T follicular helper cell (primary cell): Measurements from ENCODE around the gene COL4A3.
"Not testable (repeated sequence)": the region's sequence is repeated elsewhere in the genome, so short reads cannot be mapped to it uniquely, and the experiment has no call there.

Experiments used
- DNase-seq: peaks from one replicate; pipeline ENCODE4 v3.0.0-alpha.2; 2020; ENCODE audit warnings: low read depth

Gene COL4A3

DNA sequence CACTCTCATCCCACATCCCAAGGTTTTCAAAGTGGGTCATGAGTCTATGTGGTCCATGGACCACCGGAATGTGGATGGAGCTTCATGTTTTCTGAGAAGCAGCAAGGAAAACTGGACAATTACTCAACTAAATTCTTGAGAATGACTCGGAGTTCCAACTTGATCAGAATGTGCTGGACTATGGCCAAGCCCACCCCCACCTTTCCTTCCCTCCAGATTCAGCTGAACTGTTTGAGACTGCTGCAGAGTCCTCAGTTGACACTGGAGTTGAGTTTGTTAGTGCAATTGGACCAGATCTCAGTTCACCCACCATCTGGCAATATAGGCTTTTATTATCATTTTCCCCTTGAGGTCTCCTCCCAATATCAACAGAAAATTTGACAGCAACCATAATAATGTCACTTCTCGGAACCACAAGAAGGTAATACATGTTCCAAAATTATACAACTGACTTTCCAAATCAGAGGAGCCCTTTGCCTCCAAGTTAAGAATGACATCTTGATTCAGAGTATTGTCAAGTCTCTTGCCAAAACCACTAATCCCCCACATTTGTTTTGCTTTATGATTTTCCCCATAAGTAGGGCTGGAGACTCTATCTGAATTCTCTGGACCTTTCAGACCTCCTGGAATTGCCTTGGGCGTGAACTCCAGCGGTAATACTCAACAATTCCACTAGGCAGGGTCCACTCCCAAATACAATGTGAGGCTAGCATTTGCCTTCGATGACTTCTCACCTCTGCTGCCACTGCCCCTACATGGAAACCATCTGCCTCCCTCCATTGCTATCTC is 9.2 kb upstream of the COL4A3 start:
- DNase-seq: no peak

DNA sequence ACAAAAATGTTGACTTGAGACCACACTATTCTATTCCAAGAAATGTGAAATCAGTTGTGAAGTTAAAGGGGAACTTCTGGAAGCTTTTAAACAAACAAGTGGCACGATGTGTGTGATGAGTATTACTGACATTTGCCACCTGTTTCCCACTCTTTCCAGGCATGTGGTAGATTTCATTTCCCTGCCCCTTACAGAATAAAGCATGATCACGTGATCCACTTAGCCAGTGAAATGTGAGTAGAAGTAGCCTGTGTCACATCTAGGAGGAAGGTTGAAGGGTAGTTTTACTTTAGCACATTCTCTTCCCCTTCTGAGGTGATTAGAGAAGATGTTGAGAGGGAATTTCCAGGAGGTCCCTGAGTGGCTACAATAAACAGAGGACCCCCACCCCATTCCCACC is 4.3 kb upstream of the COL4A3 start:
- DNase-seq: no peak

DNA sequence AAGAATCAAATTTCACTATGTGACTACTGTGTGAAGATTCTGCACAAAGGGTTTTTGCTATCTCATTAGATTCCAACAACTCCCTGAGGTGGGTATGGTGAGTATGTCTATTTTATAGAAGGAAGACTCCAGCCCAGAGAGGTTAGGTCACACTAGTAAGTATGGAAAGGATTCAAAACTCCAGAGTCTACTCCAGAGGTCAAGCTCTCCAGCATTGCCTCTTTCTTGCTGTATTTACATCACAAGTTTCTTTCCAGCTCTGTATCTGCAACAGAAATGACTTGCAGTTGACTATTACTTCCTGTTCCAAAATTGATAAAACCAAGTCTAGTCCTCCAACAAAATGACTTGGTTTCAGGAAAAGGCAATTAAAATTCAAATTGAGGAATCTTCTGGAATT is 2.5 kb upstream of the COL4A3 start:
- DNase-seq: no peak

DNA sequence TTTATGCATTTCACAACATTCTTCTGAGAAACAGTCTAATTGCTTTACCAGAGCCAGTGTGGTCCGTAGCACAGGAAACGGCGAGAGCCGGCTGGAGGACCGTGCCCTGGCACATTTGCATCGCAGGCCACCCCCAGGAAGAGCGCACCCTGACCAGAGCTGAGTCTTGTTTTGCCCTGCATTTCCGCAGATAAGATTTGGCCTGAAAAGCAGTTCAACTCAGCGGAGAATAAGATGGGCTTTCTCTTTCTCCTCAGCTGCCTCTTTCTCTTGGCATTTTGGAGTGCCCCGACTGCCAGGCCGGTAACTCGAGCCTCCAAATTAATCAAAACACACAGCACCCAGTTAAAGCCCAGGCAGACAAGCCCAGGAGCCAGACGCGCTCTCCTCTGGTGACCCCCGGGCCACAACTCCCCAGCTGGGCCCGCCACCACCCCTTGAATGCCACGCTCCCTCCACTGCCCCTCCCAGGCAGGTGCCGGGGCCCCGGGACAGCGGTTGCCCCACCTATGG is 883 bp upstream of the COL4A3 start:
- no peak for DNase-seq

DNA sequence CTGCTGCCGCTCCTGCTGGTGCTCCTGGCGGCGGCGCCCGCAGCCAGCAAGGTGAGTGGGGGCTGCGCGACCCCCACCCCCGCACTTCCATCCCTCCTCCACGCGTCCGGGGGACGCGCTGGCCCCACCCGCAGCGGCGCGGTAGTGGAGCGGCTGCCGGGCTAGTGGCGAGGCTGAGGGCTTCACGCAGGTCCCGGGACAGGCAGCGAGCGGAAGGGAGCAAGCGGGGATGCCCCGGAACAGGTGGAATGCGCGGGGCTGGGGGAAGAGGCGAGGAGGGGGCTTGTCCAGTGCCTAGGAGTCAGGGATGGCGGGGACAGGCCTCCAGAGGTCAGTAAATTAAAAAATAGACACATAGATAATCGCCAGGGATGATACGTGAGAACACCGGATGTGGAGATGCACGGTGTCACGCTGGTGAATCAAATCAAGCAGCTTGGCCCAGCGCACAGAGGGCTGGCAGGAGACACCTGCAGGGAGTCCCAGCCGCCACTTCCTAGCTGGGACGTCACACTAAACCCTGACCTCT is 403 bp downstream of the COL4A3 start:
- no peak for DNase-seq

DNA sequence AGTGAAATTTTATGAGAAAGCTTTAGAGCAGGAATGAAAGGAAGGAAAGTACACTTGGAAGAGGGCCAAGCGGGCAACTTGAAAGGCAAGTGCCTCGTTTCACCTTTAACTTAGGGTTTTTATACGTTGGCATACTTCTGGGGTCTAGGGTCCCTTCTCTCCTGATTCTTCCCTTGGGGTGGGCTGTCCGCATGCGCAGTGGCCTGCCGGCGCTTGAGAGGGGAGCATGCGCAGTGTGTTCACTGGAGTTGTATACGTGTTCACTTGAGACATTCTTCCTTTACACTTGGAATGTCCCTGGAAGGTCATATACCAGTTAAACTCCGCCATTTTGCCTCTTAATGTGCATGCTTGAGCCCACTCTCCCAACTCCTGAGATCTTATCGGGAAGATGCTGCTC is 7.4 kb downstream of the COL4A3 start:
- DNase-seq: not testable (repeated sequence)

GRCh38 chr2:227177592-227178336 is 13.3 kb downstream of the COL4A3 start:
- no peak for DNase-seq

- no peak for DNase-seq
These were observed 15.7 kb downstream of the COL4A3 start for GRCh38 chr2:227179988-227180685.

DNA sequence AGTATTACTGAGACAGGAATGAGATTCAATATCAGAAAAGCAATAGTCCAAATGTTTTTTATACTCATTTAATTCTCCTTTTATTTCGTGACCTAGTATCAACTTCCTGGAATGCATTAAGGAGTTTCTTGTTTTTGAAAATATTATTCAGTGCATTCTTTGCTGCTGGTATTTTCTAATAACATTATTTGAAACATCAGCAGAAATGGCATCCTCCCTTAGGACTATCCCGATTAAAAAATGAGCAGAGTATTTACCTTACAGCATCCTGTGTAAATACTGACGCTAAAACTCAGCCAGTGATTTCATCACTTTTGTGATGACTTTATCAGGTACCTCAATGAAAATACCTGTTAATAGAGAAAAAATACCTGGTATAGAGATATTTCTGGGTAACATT is 16.3 kb downstream of the COL4A3 start:
- no peak for DNase-seq

DNA sequence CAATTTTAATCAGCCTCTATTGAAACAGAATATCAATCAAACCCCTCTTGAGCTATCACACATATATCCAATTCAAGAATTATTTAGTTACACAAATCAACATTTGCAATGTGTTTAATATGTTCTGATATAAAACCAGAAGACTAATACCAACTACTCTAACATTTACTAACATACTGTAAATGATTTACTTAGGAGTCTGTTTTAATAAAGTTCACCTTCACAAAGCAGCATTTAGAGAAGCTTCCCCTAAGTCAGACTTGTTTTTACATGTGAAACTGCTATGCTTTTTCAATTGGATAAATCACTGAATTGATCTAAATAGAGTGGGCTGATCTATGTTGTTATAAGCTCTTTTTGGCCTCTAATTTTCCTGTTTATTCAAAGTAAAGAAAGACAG is 18.3 kb downstream of the COL4A3 start:
- no peak for DNase-seq

DNA sequence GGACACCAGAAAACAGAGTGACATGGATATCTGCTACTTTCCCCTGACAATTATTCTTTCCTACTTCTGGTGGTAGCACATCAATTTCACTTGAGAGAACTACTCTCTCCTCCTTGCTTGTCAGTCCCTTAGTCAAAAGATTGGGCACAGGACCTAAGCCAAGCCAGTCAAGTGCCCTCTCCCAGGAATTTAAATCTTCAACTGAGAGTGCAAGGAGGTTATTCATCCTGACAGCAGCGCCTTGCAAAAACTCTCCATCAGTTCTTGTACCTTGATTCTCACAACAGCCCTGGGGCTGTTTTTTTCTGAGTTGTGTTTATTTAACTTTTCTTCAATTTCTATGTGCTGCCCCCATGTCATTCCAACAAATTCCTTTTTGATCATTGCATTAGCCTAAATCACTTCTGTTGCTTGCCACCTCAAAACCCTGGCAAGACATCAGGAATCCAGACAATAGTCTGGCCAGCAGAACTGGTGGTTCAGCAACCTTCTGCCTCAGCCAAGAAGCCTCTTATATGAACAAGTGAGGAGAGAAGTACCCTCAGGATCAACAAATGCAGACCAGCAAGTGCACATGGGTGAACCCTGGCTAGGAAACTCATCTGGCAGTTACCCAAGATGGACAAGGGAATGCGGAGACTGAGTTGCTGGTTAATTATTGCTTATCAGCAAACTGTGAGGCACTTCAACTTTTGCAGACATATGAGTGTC is 19.4 kb downstream of the COL4A3 start:
- no peak for DNase-seq

DNA sequence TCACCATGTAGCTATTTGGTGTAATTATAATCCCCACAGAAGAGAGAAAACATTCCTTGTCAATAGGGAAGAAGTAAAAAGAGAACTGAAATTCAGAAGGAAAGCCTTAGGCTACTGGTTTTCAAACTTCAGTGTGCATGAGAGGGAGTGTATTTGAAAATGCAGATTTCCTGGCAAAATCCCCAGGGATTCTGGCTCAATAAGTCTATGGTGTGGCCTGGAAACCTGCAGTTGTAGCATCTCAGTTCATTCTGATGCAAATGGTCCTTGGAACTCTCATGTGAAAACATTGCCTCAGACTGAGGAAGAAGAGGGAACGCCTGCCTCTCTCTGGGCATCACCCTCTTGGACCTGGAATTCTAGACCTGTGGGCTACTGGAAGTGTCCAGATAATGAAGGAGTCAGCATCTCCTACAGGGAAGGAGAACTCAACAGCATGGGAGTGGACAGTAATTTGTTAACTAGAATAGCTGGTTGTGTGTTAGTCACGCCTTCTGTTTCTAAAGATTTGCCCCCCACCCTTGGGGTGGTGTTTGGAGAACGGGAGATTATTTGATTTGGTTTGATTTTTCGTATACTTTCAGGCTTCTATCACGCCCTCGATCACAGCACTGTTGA is 21.3 kb downstream of the COL4A3 start:
- no peak for DNase-seq

GRCh38 chr2:227186751-227187150 is 22.3 kb downstream of the COL4A3 start:
- no peak for DNase-seq

GRCh38 chr2:227188292-227188691 is 23.9 kb downstream of the COL4A3 start:
- DNase-seq: no peak

DNA sequence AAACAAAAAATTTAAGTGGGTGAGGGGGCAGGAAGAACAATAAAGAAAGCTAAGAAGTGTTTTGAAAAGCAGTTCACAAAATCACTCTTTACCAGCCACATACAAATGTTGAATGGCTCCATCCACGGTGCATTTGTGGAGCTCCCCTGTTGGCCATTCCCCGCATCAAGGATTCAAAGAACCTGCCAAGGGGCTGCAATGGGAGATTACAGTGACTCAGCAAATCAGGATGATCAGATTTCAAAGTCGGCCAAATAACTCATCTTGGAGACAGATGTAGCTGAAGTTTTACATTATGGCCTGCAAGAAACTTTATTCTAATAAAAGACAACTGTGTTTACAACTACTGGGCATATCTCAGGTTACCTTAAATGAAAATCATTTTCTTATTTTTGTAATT is 26.9 kb downstream of the COL4A3 start:
- DNase-seq: no peak

GRCh38 chr2:227192491-227192890 is 28.1 kb downstream of the COL4A3 start:
- no peak for DNase-seq

GRCh38 chr2:227194219-227194618 is 29.8 kb downstream of the COL4A3 start:
- no peak for DNase-seq

DNA sequence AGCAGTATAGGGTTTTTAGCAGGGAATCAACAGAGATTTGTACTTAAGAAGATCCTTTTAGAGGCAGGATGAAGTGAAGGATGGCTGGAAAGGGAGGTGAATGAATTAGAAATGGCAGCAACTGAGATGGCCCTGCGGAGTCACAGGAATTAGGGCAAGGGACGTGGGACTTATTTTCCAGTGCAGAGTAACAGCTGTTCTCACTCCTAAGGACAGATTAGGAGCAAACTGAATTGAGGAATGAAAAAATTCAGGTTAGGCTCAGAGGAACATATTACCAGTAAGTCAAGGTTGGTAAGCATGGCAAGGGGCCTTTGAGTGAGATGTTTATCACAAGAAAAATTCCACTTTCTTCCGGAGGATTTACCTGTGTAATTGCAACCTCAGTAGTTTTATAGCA is 34.4 kb downstream of the COL4A3 start:
- DNase-seq: no peak

GRCh38 chr2:227201771-227202170 is 37.3 kb downstream of the COL4A3 start:
- DNase-seq: no peak

DNA sequence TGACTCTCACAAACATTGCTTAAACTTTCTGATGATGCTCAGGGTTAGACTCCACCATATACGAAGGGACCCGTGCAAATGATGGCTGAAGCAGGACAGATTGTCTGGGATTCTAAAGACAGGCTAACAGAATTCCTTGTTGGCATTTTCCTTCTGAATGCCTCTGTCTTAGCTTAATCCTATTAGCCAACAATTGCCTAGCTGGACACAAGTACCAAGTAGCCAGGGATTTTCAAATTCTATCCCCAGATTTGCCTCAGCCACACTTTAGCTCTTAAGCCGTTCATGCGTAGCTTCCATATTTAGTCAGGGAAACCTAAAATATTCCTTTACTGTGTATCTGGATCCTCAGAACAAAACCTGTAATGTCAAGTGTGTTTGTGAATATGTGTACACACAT is 40.0 kb downstream of the COL4A3 start:
- DNase-seq: no peak

- no peak for DNase-seq
These were observed 41.3 kb downstream of the COL4A3 start for GRCh38 chr2:227205701-227206100.
